SK-N-SH treated with all-trans-retinoic acid at 6 μM for 48 hours (cell line): ENCODE data around the gene ALK.

Source experiments
- BACH2 ChIP-seq: fragments of 250-450 bp; sonication (Bioruptor Pico); IDR thresholded peaks from 2 replicates; pipeline ENCODE4 v1.9.0; 2021; ENCODE audit warnings: mild to moderate bottlenecking, borderline replicate concordance
- OSR1 ChIP-seq: fragments of 250-450 bp; sonication (Bioruptor Pico); IDR thresholded peaks from 2 replicates; pipeline ENCODE4 v1.8.0; 2022; ENCODE audit warnings: moderate library complexity, mild to moderate bottlenecking, inconsistent platforms
- ZNF565 ChIP-seq: fragments of 450-650 bp; formaldehyde crosslinking; conservative IDR thresholded peaks from 2 replicates; pipeline ENCODE4 v1.5.0; 2020; ENCODE audit warnings: low read depth, mild to moderate bottlenecking, moderate library complexity
- TF ChIP-seq, protein P1 (sequence below): fragments of 250-450 bp; sonication (Bioruptor Pico); IDR thresholded peaks from 2 replicates; pipeline ENCODE4 v1.5.1; 2020; ENCODE audit warnings: low read depth, mild to moderate bottlenecking, moderate library complexity
- TF ChIP-seq, protein P2 (sequence below): fragments of 250-450 bp; sonication (Bioruptor Pico); IDR thresholded peaks from 2 replicates; pipeline ENCODE4 v1.8.0; 2020; ENCODE audit warnings: mild to moderate bottlenecking, moderate library complexity, borderline replicate concordance

DNA sequence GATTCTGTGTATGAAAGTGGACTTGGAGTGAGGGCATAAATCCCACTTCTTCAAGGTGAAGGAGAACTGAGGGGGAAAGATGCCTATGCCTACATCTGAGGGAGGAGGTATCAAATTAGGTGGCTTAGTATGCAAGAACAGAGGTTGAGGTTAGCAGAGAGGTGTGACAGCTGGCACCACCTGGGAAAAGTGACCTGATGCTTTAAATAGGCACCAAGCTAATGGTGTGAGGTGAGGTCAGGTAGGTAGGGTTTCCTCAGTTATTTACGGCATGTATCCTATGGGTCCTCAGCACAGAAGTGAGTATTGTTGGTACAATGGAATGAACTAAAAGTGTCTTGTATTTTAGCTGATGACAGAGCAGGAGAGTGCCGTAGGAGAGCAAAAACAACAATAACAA is 439.0 kb downstream of the ALK start:
- no peak for TF ChIP-seq OSR1 (CRISPR knock-in tag)
- TF ChIP-seq, protein P1, sequence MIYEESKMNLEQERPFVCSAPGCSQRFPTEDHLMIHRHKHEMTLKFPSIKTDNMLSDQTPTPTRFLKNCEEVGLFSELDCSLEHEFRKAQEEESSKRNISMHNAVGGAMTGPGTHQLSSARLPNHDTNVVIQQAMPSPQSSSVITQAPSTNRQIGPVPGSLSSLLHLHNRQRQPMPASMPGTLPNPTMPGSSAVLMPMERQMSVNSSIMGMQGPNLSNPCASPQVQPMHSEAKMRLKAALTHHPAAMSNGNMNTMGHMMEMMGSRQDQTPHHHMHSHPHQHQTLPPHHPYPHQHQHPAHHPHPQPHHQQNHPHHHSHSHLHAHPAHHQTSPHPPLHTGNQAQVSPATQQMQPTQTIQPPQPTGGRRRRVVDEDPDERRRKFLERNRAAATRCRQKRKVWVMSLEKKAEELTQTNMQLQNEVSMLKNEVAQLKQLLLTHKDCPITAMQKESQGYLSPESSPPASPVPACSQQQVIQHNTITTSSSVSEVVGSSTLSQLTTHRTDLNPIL (CRISPR knock-in tag) = no peak
- no peak for TF ChIP-seq ZNF565
- TF ChIP-seq, protein P2, sequence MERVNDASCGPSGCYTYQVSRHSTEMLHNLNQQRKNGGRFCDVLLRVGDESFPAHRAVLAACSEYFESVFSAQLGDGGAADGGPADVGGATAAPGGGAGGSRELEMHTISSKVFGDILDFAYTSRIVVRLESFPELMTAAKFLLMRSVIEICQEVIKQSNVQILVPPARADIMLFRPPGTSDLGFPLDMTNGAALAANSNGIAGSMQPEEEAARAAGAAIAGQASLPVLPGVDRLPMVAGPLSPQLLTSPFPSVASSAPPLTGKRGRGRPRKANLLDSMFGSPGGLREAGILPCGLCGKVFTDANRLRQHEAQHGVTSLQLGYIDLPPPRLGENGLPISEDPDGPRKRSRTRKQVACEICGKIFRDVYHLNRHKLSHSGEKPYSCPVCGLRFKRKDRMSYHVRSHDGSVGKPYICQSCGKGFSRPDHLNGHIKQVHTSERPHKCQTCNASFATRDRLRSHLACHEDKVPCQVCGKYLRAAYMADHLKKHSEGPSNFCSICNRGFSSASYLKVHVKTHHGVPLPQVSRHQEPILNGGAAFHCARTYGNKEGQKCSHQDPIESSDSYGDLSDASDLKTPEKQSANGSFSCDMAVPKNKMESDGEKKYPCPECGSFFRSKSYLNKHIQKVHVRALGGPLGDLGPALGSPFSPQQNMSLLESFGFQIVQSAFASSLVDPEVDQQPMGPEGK (CRISPR knock-in tag) = no peak
- TF ChIP-seq BACH2 = no peak
